ENCODE data around the gene PTPRE. TPM values are rescaled to one million over a fixed set of nuclear protein-coding genes. Genes with fewer than 3 reads are reported as not detected.
A peak's percentile ranks its signal among the peaks of the same experiment; 100 is the strongest.

Gene PTPRE
- total RNA-seq, 1 experiment from 2014 or later: 0.70 TPM

DNA sequence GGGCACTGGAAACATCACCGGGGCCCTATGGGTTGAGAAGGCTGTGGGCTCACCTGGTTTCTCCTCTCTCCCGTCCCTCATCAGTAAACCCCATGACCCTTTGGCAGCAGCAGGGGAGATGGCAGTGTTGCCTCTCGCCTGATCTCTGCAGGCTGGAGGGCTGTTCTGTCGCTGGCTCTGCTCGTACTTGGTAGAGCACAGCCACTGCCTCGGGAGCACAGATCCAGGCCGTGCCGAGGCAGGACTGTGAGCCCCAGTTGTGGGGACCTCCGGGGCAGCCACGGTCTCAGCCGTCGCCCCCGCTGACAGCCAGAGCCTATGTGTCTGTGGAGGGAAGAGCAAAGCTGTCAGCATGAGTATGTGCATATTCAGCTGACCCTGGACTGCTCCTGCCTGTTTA lies 94.9 kb downstream of the PTPRE start:
- Histone ChIP-seq H3K18ac (ENCODE audit: insufficient read length, low read depth, low read length) (no peak overlapping the region), H2BK5ac (ENCODE audit: insufficient read length, low read length) (no peak overlapping the region), H2BK12ac (ENCODE audit: insufficient read length, low read depth, low read length) (no peak overlapping the region), H3K27me3 (ENCODE audit: insufficient read depth, low read length) (no peaks in the 10 kb centered on the region), H3K4me1 (ENCODE audit: insufficient read depth, low read length) (no peaks in the 10 kb centered on the region), H3K23ac (ENCODE audit: insufficient read length, low read depth, low read length) (no peak overlapping the region), H3K4ac (ENCODE audit: low read depth, low read length) (no peak overlapping the region), H3K9me3 (ENCODE audit: control insufficient read depth, low read depth, low read length) (no peaks in the 10 kb centered on the region), H2AFZ (ENCODE audit: low read length) (no peak overlapping the region), H3K4me2 (ENCODE audit: insufficient read depth, insufficient read length, low read length) (no peak overlapping the region), H3K56ac (ENCODE audit: insufficient read length, low read depth, low read length) (no peak overlapping the region), H3K14ac (ENCODE audit: insufficient read depth, low read length) (peak overlapping the region; percentile 24), H4K8ac (replicated peaks; ENCODE audit: insufficient read length, low read depth, low read length) (no peak overlapping the region), H3K79me2 (ENCODE audit: insufficient read depth, low read length) (no peaks in the 10 kb centered on the region), H3K79me1 (ENCODE audit: insufficient read depth, low read depth, low read length, poor library complexity, severe bottlenecking) (no peaks in the 10 kb centered on the region), H2BK20ac (ENCODE audit: low read depth, low read length, poor library complexity, severe bottlenecking) (no peak overlapping the region), H4K20me1 (ENCODE audit: control insufficient read depth, insufficient read depth, insufficient read length) (no peaks in the 10 kb centered on the region), H3T11ph (ENCODE audit: low read length) (no peak overlapping the region), H4K91ac (ENCODE audit: insufficient read length, low read depth, low read length) (no peak overlapping the region), H3K23me2 (ENCODE audit: insufficient read length, low read depth, low read length, poor library complexity, severe bottlenecking) (no peaks in the 10 kb centered on the region), H2BK15ac (ENCODE audit: low read depth, low read length) (no peak overlapping the region), H2AK5ac (ENCODE audit: insufficient read length, low read length) (no peak overlapping the region), H4K5ac (ENCODE audit: insufficient read length, low read depth, low read length) (no peak overlapping the region), H3K9ac (ENCODE audit: extremely low read depth, insufficient read length, low read length) (no peak overlapping the region), H3K27ac (ENCODE audit: insufficient read length, low read depth, low read length) (no peak overlapping the region), H2BK120ac (ENCODE audit: low read depth, low read length, poor library complexity, severe bottlenecking) (no peak overlapping the region)
- H3K4me3 Mint-ChIP-seq: no peak overlapping the region
- H3K27me3 Mint-ChIP-seq (ENCODE audit: low read depth): peaks cover 7% of the 10 kb centered on the region; the same call in 1 of the 2 replicates
- WGBS (ENCODE audit: extremely low coverage, insufficient read length, low lambda C conversion rate): no CpG with 5 or more reads among the region's 13 CpGs
- H3K36me3 Mint-ChIP-seq (ENCODE audit: insufficient read depth in 1 of 3, low read depth in 3 of 3): no peaks in the 10 kb centered on the region
- peaks cover 5 to 6% of the 10 kb centered on the region in 2 experiments; a peak in 3 of 4 replicates for H3K4me1 Mint-ChIP-seq
- DNase-seq: no peak
- peak overlapping the region in 1 of 3 experiments; percentile 35; a peak in 1 of 7 replicates for H3K27ac Mint-ChIP-seq
- H3K9me3 Mint-ChIP-seq: no peaks in the 10 kb centered on the region
- TF ChIP-seq, protein P1, sequence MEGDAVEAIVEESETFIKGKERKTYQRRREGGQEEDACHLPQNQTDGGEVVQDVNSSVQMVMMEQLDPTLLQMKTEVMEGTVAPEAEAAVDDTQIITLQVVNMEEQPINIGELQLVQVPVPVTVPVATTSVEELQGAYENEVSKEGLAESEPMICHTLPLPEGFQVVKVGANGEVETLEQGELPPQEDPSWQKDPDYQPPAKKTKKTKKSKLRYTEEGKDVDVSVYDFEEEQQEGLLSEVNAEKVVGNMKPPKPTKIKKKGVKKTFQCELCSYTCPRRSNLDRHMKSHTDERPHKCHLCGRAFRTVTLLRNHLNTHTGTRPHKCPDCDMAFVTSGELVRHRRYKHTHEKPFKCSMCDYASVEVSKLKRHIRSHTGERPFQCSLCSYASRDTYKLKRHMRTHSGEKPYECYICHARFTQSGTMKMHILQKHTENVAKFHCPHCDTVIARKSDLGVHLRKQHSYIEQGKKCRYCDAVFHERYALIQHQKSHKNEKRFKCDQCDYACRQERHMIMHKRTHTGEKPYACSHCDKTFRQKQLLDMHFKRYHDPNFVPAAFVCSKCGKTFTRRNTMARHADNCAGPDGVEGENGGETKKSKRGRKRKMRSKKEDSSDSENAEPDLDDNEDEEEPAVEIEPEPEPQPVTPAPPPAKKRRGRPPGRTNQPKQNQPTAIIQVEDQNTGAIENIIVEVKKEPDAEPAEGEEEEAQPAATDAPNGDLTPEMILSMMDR (conservative IDR thresholded peaks at IDR 0.05): no peak

Measured in H9 (cell line).